ENCODE measurements around the gene FKBP7. TPM values are rescaled to one million over a fixed set of nuclear protein-coding genes. Genes with fewer than 3 reads are reported as not detected.

The FKBP7 gene
- total RNA-seq, 1 experiment from 2014 or later, result 8.4 TPM

DNA sequence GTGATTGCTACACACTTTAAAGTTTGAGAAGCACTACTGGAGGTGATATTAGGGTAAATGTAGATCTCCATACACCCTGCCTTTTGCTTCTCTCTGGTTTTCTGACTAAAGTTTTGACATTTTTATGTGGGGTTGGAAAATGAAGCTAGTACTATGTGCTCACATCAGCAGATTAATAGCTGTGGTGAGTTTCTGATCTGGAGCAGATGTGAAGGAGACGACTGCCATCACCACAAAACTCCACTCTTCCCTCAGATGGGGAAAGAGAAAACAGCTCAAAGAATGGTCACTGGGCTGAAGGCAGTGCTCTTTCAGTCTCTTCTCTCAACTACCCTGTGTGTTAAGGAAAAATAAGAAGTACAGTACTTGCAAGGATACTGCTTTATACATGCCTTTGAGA, 39.1 kb upstream of the FKBP7 start:
- Mint-ChIP-seq H3K27ac (ENCODE audit: low read depth, unreplicated experiment) (no peak overlapping the region), H3K9me3 (ENCODE audit: unreplicated experiment) (no peaks in the 10 kb centered on the region), H3K27me3 (ENCODE audit: insufficient read depth, unreplicated experiment) (no peaks in the 10 kb centered on the region), H3K4me1 (ENCODE audit: insufficient read depth, unreplicated experiment) (no peaks in the 10 kb centered on the region), H3K36me3 (ENCODE audit: insufficient read depth, unreplicated experiment) (peaks cover 17% of the 10 kb centered on the region), H3K4me3 (ENCODE audit: unreplicated experiment) (no peak overlapping the region)
- BruUV-seq (replicated peaks), result no TSS peak
- intact Hi-C loops (cut with micrococcal nuclease), result no loop called here
- TF ChIP-seq, protein P1, sequence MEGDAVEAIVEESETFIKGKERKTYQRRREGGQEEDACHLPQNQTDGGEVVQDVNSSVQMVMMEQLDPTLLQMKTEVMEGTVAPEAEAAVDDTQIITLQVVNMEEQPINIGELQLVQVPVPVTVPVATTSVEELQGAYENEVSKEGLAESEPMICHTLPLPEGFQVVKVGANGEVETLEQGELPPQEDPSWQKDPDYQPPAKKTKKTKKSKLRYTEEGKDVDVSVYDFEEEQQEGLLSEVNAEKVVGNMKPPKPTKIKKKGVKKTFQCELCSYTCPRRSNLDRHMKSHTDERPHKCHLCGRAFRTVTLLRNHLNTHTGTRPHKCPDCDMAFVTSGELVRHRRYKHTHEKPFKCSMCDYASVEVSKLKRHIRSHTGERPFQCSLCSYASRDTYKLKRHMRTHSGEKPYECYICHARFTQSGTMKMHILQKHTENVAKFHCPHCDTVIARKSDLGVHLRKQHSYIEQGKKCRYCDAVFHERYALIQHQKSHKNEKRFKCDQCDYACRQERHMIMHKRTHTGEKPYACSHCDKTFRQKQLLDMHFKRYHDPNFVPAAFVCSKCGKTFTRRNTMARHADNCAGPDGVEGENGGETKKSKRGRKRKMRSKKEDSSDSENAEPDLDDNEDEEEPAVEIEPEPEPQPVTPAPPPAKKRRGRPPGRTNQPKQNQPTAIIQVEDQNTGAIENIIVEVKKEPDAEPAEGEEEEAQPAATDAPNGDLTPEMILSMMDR (IDR thresholded peaks at IDR 0.05; ENCODE audit: unreplicated experiment), result no peak
- no peak for DNase-seq (ENCODE audit: unreplicated experiment)
- CTCF ChIA-PET, result interaction anchor here (0.6 to 1.2 kb wide), 3 partner anchors 9 to 285 kb away, joined by 3 to 5 read pairs (median 4); no protein-coding TSS in a partner anchor
- POLR2A ChIA-PET, result interaction anchor here (0.7 to 1.1 kb wide), 2 partner anchors 9 to 11 kb away, joined by 4 read pairs; no protein-coding TSS in a partner anchor

DNA sequence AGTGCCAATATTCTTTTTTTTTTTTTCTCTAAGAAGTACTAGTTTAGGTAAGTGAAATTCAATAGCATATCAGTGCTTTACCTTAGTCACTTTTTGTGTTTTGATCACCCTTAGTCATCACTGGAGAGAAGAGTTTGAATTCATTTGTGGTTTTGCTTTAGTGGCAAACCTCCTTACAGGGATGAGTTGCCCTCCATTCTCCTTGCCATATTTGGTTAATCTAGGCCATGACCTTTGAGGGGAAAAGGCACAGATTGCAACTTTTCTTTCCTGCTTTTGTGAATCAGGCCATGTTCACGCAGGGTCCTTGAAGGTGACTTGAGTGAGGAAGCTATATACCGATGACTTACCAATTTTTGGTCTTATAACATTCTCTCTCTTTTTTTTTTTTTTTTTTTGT, 36.3 kb upstream of the FKBP7 start:
- no TSS peak for BruUV-seq (replicated peaks)
- intact Hi-C loops (cut with micrococcal nuclease), result no loop called here
- Mint-ChIP-seq H3K36me3 (ENCODE audit: insufficient read depth, unreplicated experiment) (peaks cover 22% of the 10 kb centered on the region), H3K27ac (ENCODE audit: low read depth, unreplicated experiment) (no peak overlapping the region), H3K4me3 (ENCODE audit: unreplicated experiment) (no peak overlapping the region), H3K4me1 (ENCODE audit: insufficient read depth, unreplicated experiment) (no peaks in the 10 kb centered on the region), H3K9me3 (ENCODE audit: unreplicated experiment) (no peaks in the 10 kb centered on the region), H3K27me3 (ENCODE audit: insufficient read depth, unreplicated experiment) (no peaks in the 10 kb centered on the region)
- TF ChIP-seq, protein P1 (IDR thresholded peaks at IDR 0.05; ENCODE audit: unreplicated experiment), result no peak
- ChIA-PET CTCF (interaction anchor here (0.7 kb wide), 1 partner anchor 42 kb away, joined by 10 read pairs; no protein-coding TSS in a partner anchor), POLR2A (no interaction called here)
- DNase-seq (ENCODE audit: unreplicated experiment), result peak; percentile 66

DNA sequence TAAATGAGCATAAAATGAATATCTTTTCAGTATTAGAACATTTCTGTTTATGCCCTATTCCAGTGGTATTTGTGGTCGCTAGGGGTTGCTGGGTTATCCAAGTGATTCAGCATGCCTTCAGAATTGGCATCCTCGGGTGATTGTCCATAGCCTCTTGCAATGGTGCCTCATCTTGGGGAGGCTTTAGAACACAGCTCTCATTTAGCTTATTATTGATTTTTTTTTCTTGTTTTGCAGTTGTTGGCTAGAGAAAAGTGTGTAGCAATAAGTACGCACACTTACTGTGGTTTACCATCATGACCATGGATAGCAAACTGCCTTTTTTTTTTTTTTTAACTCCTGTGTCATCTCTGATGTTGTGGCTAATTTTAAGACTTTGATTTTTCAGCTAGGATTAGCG, 35.5 kb upstream of the FKBP7 start:
- POLR2A ChIA-PET, result interaction anchor here (0.6 kb wide), 1 partner anchor 19 kb away, joined by 3 read pairs; no protein-coding TSS in a partner anchor
- CTCF ChIA-PET, result interaction anchor here (0.6 to 2.5 kb wide), 4 partner anchors 9 to 424 kb away, joined by 3 to 17 read pairs (median 3); no protein-coding TSS in a partner anchor
- Mint-ChIP-seq H3K4me1 (ENCODE audit: insufficient read depth, unreplicated experiment) (no peaks in the 10 kb centered on the region), H3K4me3 (ENCODE audit: unreplicated experiment) (no peak overlapping the region), H3K27me3 (ENCODE audit: insufficient read depth, unreplicated experiment) (no peaks in the 10 kb centered on the region), H3K36me3 (ENCODE audit: insufficient read depth, unreplicated experiment) (peaks cover 30% of the 10 kb centered on the region), H3K9me3 (ENCODE audit: unreplicated experiment) (no peaks in the 10 kb centered on the region), H3K27ac (ENCODE audit: low read depth, unreplicated experiment) (no peak overlapping the region)
- peak; percentile 1 for DNase-seq (ENCODE audit: unreplicated experiment)
- TF ChIP-seq, protein P1 (IDR thresholded peaks at IDR 0.05; ENCODE audit: unreplicated experiment), result no peak
- BruUV-seq (replicated peaks), result no TSS peak
- intact Hi-C loops (cut with micrococcal nuclease), result no loop called here

DNA sequence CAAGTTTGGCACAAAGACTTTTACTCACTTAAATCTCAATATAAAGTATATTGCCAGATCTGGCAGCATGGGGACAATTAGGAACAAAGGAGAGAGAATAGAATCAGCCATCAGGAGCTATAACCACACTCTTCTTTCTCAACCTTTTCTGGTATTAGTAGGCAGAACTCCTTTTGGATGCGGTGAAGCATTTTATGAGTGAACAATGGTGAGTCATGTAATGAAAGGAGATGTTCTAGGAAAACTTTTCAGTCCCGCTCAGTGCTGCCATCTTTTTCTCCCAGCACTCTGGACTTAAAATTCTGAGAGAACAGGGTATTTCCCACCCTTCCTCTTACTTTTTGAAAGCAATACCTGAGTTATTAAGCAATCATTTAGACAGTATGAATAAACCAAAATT, 34.1 kb upstream of the FKBP7 start:
- no TSS peak for BruUV-seq (replicated peaks)
- Mint-ChIP-seq H3K4me1 (ENCODE audit: insufficient read depth, unreplicated experiment) (no peaks in the 10 kb centered on the region), H3K27ac (ENCODE audit: low read depth, unreplicated experiment) (no peak overlapping the region), H3K4me3 (ENCODE audit: unreplicated experiment) (no peak overlapping the region), H3K36me3 (ENCODE audit: insufficient read depth, unreplicated experiment) (peaks cover 26% of the 10 kb centered on the region), H3K9me3 (ENCODE audit: unreplicated experiment) (no peaks in the 10 kb centered on the region), H3K27me3 (ENCODE audit: insufficient read depth, unreplicated experiment) (no peaks in the 10 kb centered on the region)
- CTCF ChIA-PET, result interaction anchor here (2.5 kb wide), 1 partner anchor 10 kb away, joined by 17 read pairs; no protein-coding TSS in a partner anchor
- DNase-seq (ENCODE audit: unreplicated experiment), result peak; percentile 46
- TF ChIP-seq, protein P1 (IDR thresholded peaks at IDR 0.05; ENCODE audit: unreplicated experiment), result no peak
- POLR2A ChIA-PET, result interaction anchor here (1.5 kb wide), 1 partner anchor 11 kb away, joined by 9 read pairs; no protein-coding TSS in a partner anchor
- intact Hi-C loops (cut with micrococcal nuclease), result no loop called here
